CD14-positive monocyte (primary cell): ENCODE results near the gene CROT. TPM values are rescaled to one million over a fixed set of nuclear protein-coding genes. Genes with fewer than 3 reads are reported as not detected.

ENCODE experiments used
- DNase-seq, 3 donors: peaks; one replicate each; pipeline ENCODE4 v3.0.0-alpha.2; 2011 to 2022
- H2AFZ ChIP-seq: 2 replicates; pipeline ENCODE4 v1.6.0; 2012; ENCODE audit warnings: mild to moderate bottlenecking, low read depth, low read length, inconsistent platforms; ENCODE audit not compliant: insufficient read depth, poor library complexity, severe bottlenecking
- H3K27ac ChIP-seq, 2 donors: 1 replicate in 1 of 2; 2 replicates in 1 of 2; pipeline ENCODE4 v1.5.1; 2012 to 2013; ENCODE audit warnings: low read length in 2 of 2, control low read depth in 1 of 2, inconsistent platforms in 1 of 2, low read depth in 1 of 2, mild to moderate bottlenecking in 1 of 2
- H3K27me3 ChIP-seq, 2 donors: one replicate each; pipeline versions ENCODE4 v1.6.0 to v1.6.1; 2011 to 2013; ENCODE audit warnings: low read length in 2 of 2; ENCODE audit not compliant: control insufficient read depth in 2 of 2, insufficient read depth in 2 of 2
- H3K36me3 ChIP-seq, 2 donors: replicated peaks in 1 of 2; 1 replicate in 1 of 2; 2 replicates in 1 of 2; pipeline versions ENCODE4 v1.5.1 to v1.6.1; 2012 to 2013; ENCODE audit warnings: low read length in 2 of 2, control low read depth in 1 of 2, inconsistent platforms in 1 of 2, mild to moderate bottlenecking in 1 of 2; ENCODE audit not compliant: insufficient read depth in 2 of 2, control insufficient read depth in 1 of 2
- H3K4me1 ChIP-seq, 2 donors: 1 replicate in 1 of 2; 2 replicates in 1 of 2; pipeline versions ENCODE4 v1.5.1 to v1.6.1; 2012 to 2013; ENCODE audit warnings: low read length in 2 of 2, control low read depth in 1 of 2, inconsistent platforms in 1 of 2, mild to moderate bottlenecking in 1 of 2, moderate library complexity in 1 of 2; ENCODE audit not compliant: insufficient read depth in 2 of 2, control insufficient read depth in 1 of 2
- H3K4me2 ChIP-seq: replicated peaks from 2 replicates; pipeline ENCODE3; 2012; ENCODE audit warnings: low read length, moderate library complexity, mild to moderate bottlenecking; ENCODE audit not compliant: poor library complexity, severe bottlenecking; ENCODE audit errors: extremely low read depth
- H3K4me3 ChIP-seq, 3 experiments: fragments of 200-600 bp in 1 of 3; sonication (generic) in 1 of 3; replicated peaks in 1 of 3; 1 replicate in 2 of 3; 2 replicates in 1 of 3; pipeline ENCODE4 v1.5.1; 2011 to 2013; ENCODE audit warnings: low read length in 3 of 3, mild to moderate bottlenecking in 3 of 3, control low read depth in 2 of 3, low read depth in 2 of 3, inconsistent platforms in 1 of 3, moderate library complexity in 1 of 3
- H3K79me2 ChIP-seq: 2 replicates; pipeline ENCODE4 v1.6.0; 2012; ENCODE audit warnings: mild to moderate bottlenecking, control low read depth, inconsistent platforms, low read length, moderate library complexity; ENCODE audit not compliant: insufficient read depth
- H3K9ac ChIP-seq: 2 replicates; pipeline ENCODE4 v1.6.0; 2017; ENCODE audit warnings: low read length, mild to moderate bottlenecking; ENCODE audit not compliant: insufficient read depth, poor library complexity, severe bottlenecking
- H3K9me3 ChIP-seq, 2 donors: replicated peaks in 1 of 2; 1 replicate in 1 of 2; 2 replicates in 1 of 2; pipeline versions ENCODE4 v1.5.1 to v1.6.1; 2012 to 2013; ENCODE audit warnings: low read length in 2 of 2, control low read depth in 1 of 2; ENCODE audit not compliant: control insufficient read depth in 1 of 2, insufficient read depth in 1 of 2
- H4K20me1 ChIP-seq: 2 replicates; pipeline ENCODE4 v1.6.0; 2012; ENCODE audit warnings: mild to moderate bottlenecking, low read length, control low read depth, moderate library complexity; ENCODE audit not compliant: insufficient read depth
- H3K27ac Mint-ChIP-seq, 7 donors: one replicate each; pipeline ENCODE4 v1.8.0; 2020; ENCODE audit warnings: mild to moderate bottlenecking in 7 of 7, mixed read lengths in 7 of 7, moderate library complexity in 6 of 7, inconsistent platforms in 2 of 7
- H3K27me3 Mint-ChIP-seq, 3 donors: one replicate each; pipeline ENCODE4 v1.8.0; 2021 to 2022; ENCODE audit warnings: low read depth in 3 of 3, mild to moderate bottlenecking in 3 of 3, mixed read lengths in 3 of 3, moderate library complexity in 3 of 3, inconsistent platforms in 1 of 3
- H3K36me3 Mint-ChIP-seq, 2 donors: one replicate each; pipeline ENCODE4 v1.8.0; 2020; ENCODE audit warnings: mixed read lengths in 2 of 2, inconsistent platforms in 1 of 2, mild to moderate bottlenecking in 1 of 2
- H3K4me1 Mint-ChIP-seq: one replicate; pipeline ENCODE4 v1.8.0; 2020; ENCODE audit warnings: mild to moderate bottlenecking, mixed read lengths
- H3K4me3 Mint-ChIP-seq, 2 donors: one replicate each; pipeline ENCODE4 v1.8.0; 2020; ENCODE audit warnings: mild to moderate bottlenecking in 2 of 2, mixed read lengths in 2 of 2, moderate library complexity in 1 of 2
- H3K9me3 Mint-ChIP-seq, 7 donors: one replicate each; pipeline ENCODE4 v1.8.0; 2020 to 2022; ENCODE audit warnings: mixed read lengths in 7 of 7, mild to moderate bottlenecking in 6 of 7, moderate library complexity in 6 of 7, inconsistent platforms in 2 of 7
- CTCF ChIP-seq: fragments of 200-600 bp; IDR thresholded peaks from one replicate; pipeline ENCODE4 v1.8.0; 2022; ENCODE audit warnings: antibody characterized with exemption, mild to moderate bottlenecking
- WGBS: methylation state at CpG from one replicate; pipeline ENCODE4 v1.1.5; 2013; ENCODE audit warnings: missing lambda C conversion rate; ENCODE audit not compliant: insufficient coverage; 5-methylcytosine and 5-hydroxymethylcytosine counted together
- intact Hi-C, 2 donors: fragments of 100-400 bp; cut with micrococcal nuclease; formaldehyde crosslinking; loops; one replicate each; pipeline versions ENCODE4 v1.15.0 to v1.15.1; 2023
- polyA plus RNA-seq, 3 donors: library from polyadenylated mRNA; depleted of rRNA in 1 of 3; unstranded in 2 of 3; stranded (reverse) in 1 of 3; fragments of 300-500 nt in 2 of 3; fragments of >200 nt in 1 of 3; fragmentation: Illumina TruSeq in 2 of 3; gene quantifications; 1 replicate in 2 of 3; 2 replicates in 1 of 3; pipeline ENCODE4 v1.2.3, GENCODE V29; 2012 to 2021

CROT gene
- polyA plus RNA-seq, 3 donors, result 1.1 to 2.2 (median 1.4) TPM

GRCh38 chr7:87411186-87411585, 65.7 kb downstream of the CROT start:
- H3K27ac ChIP-seq, result no peak overlapping the region
- H3K36me3 Mint-ChIP-seq, result no peaks in the 10 kb centered on the region

GRCh38 chr7:87413029-87413428, 67.6 kb downstream of the CROT start:
- no peaks in the 10 kb centered on the region for H3K36me3 ChIP-seq
- intact Hi-C loops, result no loop called here
- Mint-ChIP-seq H3K27ac (no peak overlapping the region), H3K9me3 (no peaks in the 10 kb centered on the region), H3K4me1 (no peaks in the 10 kb centered on the region), H3K27me3 (no peaks in the 10 kb centered on the region), H3K4me3 (no peak overlapping the region), H3K36me3 (no peaks in the 10 kb centered on the region)
- no peak overlapping the region for H3K4me2 ChIP-seq
- no peak overlapping the region for H2AFZ ChIP-seq
- H3K79me2 ChIP-seq, result no peaks in the 10 kb centered on the region
- H3K9ac ChIP-seq, result no peak overlapping the region
- H3K27me3 ChIP-seq, result no peaks in the 10 kb centered on the region
- no peak for DNase-seq
- H3K4me3 ChIP-seq, result no peak overlapping the region
- no CpG with 5 or more reads among the region's 1 CpG for WGBS
- no peaks in the 10 kb centered on the region for H4K20me1 ChIP-seq
- no peak overlapping the region for H3K27ac ChIP-seq
- no peaks in the 10 kb centered on the region for H3K9me3 ChIP-seq
- no peak for TF ChIP-seq CTCF
- H3K4me1 ChIP-seq, result no peaks in the 10 kb centered on the region

More at GRCh38 chr7:87411186-87411585, 65.7 kb downstream of the CROT start:
- Histone ChIP-seq H3K36me3 (no peaks in the 10 kb centered on the region), H3K4me2 (no peak overlapping the region), H3K9ac (no peak overlapping the region), H3K4me3 (no peak overlapping the region), H3K27me3 (no peaks in the 10 kb centered on the region), H3K9me3 (no peaks in the 10 kb centered on the region), H3K4me1 (no peaks in the 10 kb centered on the region), H4K20me1 (no peaks in the 10 kb centered on the region), H2AFZ (no peak overlapping the region), H3K79me2 (no peaks in the 10 kb centered on the region)
- no CpG with 5 or more reads among the region's 1 CpG for WGBS
- no peaks in the 10 kb centered on the region for H3K27me3 Mint-ChIP-seq
- intact Hi-C loops, result no loop called here
- H3K4me1 Mint-ChIP-seq, result no peaks in the 10 kb centered on the region
- DNase-seq, result no peak
- TF ChIP-seq CTCF, result no peak
- peaks cover 0 to 4% (median 0%) of the 10 kb centered on the region in 7 donors for H3K9me3 Mint-ChIP-seq
- H3K27ac Mint-ChIP-seq, result no peak overlapping the region
- H3K4me3 Mint-ChIP-seq, result no peak overlapping the region
